IMR-90 (cell line): ENCODE measurements around the gene CCNK. TPM values are rescaled to one million over a fixed set of nuclear protein-coding genes. Genes with fewer than 3 reads are reported as not detected.
A peak's percentile ranks its signal among the peaks of the same experiment; 100 is the strongest.

Experiments
- ATAC-seq: fragments of 200-7000 bp; cut with Tn5 transposase; 2 replicates; pipeline ENCODE4 v1.9.1; 2020; ENCODE audit warnings: low read depth, mild to moderate bottlenecking, moderate library complexity
- BruUV-seq: library from RNA; stranded (reverse); fragments of 400-500 nt; replicated peaks from 2 replicates; lab custom pipeline; 2021; lab: Mats Ljungman, UMichigan
- CTCF ChIA-PET: fragments of 300-600 bp; formaldehyde crosslinking; extraction: SDS; loops from one replicate; lab custom pipeline; 2021; ENCODE audit warnings: antibody characterized with exemption; lab: Yijun Ruan, JAX
- POLR2A ChIA-PET: fragments of 300-600 bp; sonication (Branson Sonifier 250); formaldehyde crosslinking; loops from one replicate; lab custom pipeline; 2022; ENCODE audit warnings: antibody characterized with exemption; ENCODE audit not compliant: unreplicated experiment; lab: Charles Lee
- DNase-seq: peaks from one replicate; pipeline ENCODE4 v3.0.0; 2013
- H2AFZ ChIP-seq: replicated peaks from 2 replicates; pipeline ENCODE3; 2013; ENCODE audit warnings: low read length, mild to moderate bottlenecking; ENCODE audit not compliant: poor library complexity
- H2AK5ac ChIP-seq: 2 replicates; pipeline ENCODE4 v1.6.1; 2013; ENCODE audit warnings: low read depth, low read length, inconsistent platforms
- H2AK9ac ChIP-seq: replicated peaks from 2 replicates; pipeline ENCODE3; 2013; ENCODE audit warnings: mild to moderate bottlenecking, low read depth, low read length, moderate library complexity; ENCODE audit not compliant: poor library complexity
- H2BK120ac ChIP-seq: 2 replicates; pipeline ENCODE4 v1.6.1; 2013; ENCODE audit warnings: low read depth, low read length, inconsistent platforms
- H2BK15ac ChIP-seq: 3 replicates; pipeline ENCODE4 v1.6.1; 2013; ENCODE audit warnings: low read depth, low read length, inconsistent platforms
- H2BK20ac ChIP-seq: 2 replicates; pipeline ENCODE4 v1.6.1; 2013; ENCODE audit warnings: low read depth, mild to moderate bottlenecking, inconsistent platforms, low read length, moderate library complexity
- H2BK5ac ChIP-seq: 2 replicates; pipeline ENCODE4 v1.6.1; 2013; ENCODE audit warnings: mild to moderate bottlenecking, low read depth, low read length, inconsistent platforms; ENCODE audit not compliant: poor library complexity, severe bottlenecking
- H3K14ac ChIP-seq: replicated peaks from 2 replicates; pipeline ENCODE4 v1.6.1; 2013; ENCODE audit warnings: low read depth, low read length, inconsistent platforms
- H3K18ac ChIP-seq: 2 replicates; pipeline ENCODE4 v1.6.1; 2013; ENCODE audit warnings: low read depth, low read length, control low read depth
- H3K23ac ChIP-seq: 2 replicates; pipeline ENCODE4 v1.6.1; 2013; ENCODE audit warnings: low read depth, low read length, inconsistent platforms
- H3K27ac ChIP-seq: 2 replicates; pipeline ENCODE4 v1.5.1; 2013; ENCODE audit warnings: mild to moderate bottlenecking, control low read depth, low read length; ENCODE audit not compliant: insufficient read depth
- H3K27me3 ChIP-seq: 2 replicates; pipeline ENCODE4 v1.6.1; 2013; ENCODE audit warnings: low read length; ENCODE audit not compliant: control insufficient read depth, insufficient read depth
- H3K36me3 ChIP-seq: 2 replicates; pipeline ENCODE4 v1.6.1; 2013; ENCODE audit warnings: low read length, mixed read lengths; ENCODE audit not compliant: control insufficient read depth, insufficient read depth
- H3K4ac ChIP-seq: 2 replicates; pipeline ENCODE4 v1.6.1; 2013; ENCODE audit warnings: low read depth, low read length, inconsistent platforms
- H3K4me1 ChIP-seq: 2 replicates; pipeline ENCODE4 v1.6.1; 2013; ENCODE audit warnings: low read length, mixed read lengths; ENCODE audit not compliant: control insufficient read depth, insufficient read depth
- H3K4me2 ChIP-seq: 2 replicates; pipeline ENCODE4 v1.6.1; 2013; ENCODE audit warnings: low read depth, mild to moderate bottlenecking, control low read depth, low read length, moderate library complexity
- H3K4me3 ChIP-seq: 2 replicates; pipeline ENCODE4 v1.5.1; 2013; ENCODE audit warnings: low read depth, mild to moderate bottlenecking, control low read depth, low read length, moderate library complexity; ENCODE audit not compliant: insufficient read depth
- H3K56ac ChIP-seq: 2 replicates; pipeline ENCODE4 v1.6.1; 2013; ENCODE audit warnings: low read length, inconsistent platforms; ENCODE audit not compliant: insufficient read depth; ENCODE audit errors: extremely low read depth
- H3K79me1 ChIP-seq, 2 experiments: 2 replicates each; pipeline ENCODE4 v1.6.1; 2013; ENCODE audit warnings: low read length in 2 of 2, inconsistent platforms in 1 of 2, low read depth in 1 of 2
- H3K9ac ChIP-seq: 2 replicates; pipeline ENCODE4 v1.6.1; 2013; ENCODE audit warnings: low read depth, low read length, control low read depth
- H3K9me1 ChIP-seq: 2 replicates; pipeline ENCODE4 v1.6.1; 2013; ENCODE audit warnings: low read length, inconsistent platforms; ENCODE audit not compliant: insufficient read depth
- H3K9me3 ChIP-seq: 2 replicates; pipeline ENCODE4 v1.6.1; 2013; ENCODE audit warnings: low read length; ENCODE audit not compliant: control insufficient read depth, insufficient read depth
- H4K20me1 ChIP-seq: 2 replicates; pipeline ENCODE4 v1.6.1; 2013; ENCODE audit warnings: low read length, inconsistent platforms; ENCODE audit not compliant: insufficient read depth
- H4K5ac ChIP-seq: 2 replicates; pipeline ENCODE4 v1.6.1; 2013; ENCODE audit warnings: mild to moderate bottlenecking, low read depth, low read length, control low read depth
- H4K8ac ChIP-seq, 2 experiments: 2 replicates each; pipeline ENCODE4 v1.6.1; 2013; ENCODE audit warnings: low read depth in 2 of 2, low read length in 2 of 2, control low read depth in 1 of 2, inconsistent platforms in 1 of 2
- H4K91ac ChIP-seq: 2 replicates; pipeline ENCODE4 v1.6.1; 2013; ENCODE audit warnings: low read depth, low read length, inconsistent platforms; ENCODE audit not compliant: insufficient read depth
- CEBPB ChIP-seq: IDR thresholded peaks from 2 replicates; pipeline ENCODE4 v1.6.1; 2012; ENCODE audit warnings: low read depth, low read length, improper control_type of control experiment
- ELK1 ChIP-seq: fragments of 150-350 bp; IDR thresholded peaks from 2 replicates; pipeline ENCODE4 v1.6.1; 2016; ENCODE audit warnings: low read depth, mild to moderate bottlenecking, low read length, moderate library complexity, borderline replicate concordance
- FOS ChIP-seq: fragments of 150-350 bp; IDR thresholded peaks from 2 replicates; pipeline ENCODE4 v1.6.1; 2016; ENCODE audit warnings: low read depth, low read length
- MAFK ChIP-seq: IDR thresholded peaks from 2 replicates; pipeline ENCODE4 v1.6.1; 2012; ENCODE audit warnings: low read depth, low read length, improper control_type of control experiment
- MXI1 ChIP-seq: IDR thresholded peaks from 2 replicates; pipeline ENCODE4 v1.6.1; 2012; ENCODE audit warnings: low read depth, mild to moderate bottlenecking, low read length, moderate library complexity, borderline replicate concordance
- RAD21 ChIP-seq: IDR thresholded peaks from 2 replicates; pipeline ENCODE4 v1.6.1; 2012; ENCODE audit warnings: low read length, improper control_type of control experiment
- WGBS, 2 experiments: methylation state at CpG; one replicate each; pipeline versions ENCODE4 v1.1.5 to v1.1.7; 2013; ENCODE audit warnings: missing lambda C conversion rate in 2 of 2; ENCODE audit not compliant: insufficient read length in 1 of 2; ENCODE audit errors: extremely low coverage in 2 of 2; 5-methylcytosine and 5-hydroxymethylcytosine counted together
- dilution Hi-C: fragments of 300-500 bp; cut with HindIII; formaldehyde crosslinking; loops from one replicate; pipeline ENCODE4 v1.14.3; 2018; ENCODE audit warnings: low sequenced_read_pairs; ENCODE audit not compliant: unreplicated experiment
- in situ Hi-C: fragments of 300-500 bp; cut with MboI; formaldehyde crosslinking; loops from 3 replicates; pipeline ENCODE4 v1.14.3; 2019; ENCODE audit warnings: low sequenced_read_pairs, inconsistent platforms, mixed read lengths
- intact Hi-C: fragments of 100-400 bp; cut with micrococcal nuclease; formaldehyde crosslinking; loops from 2 replicates; pipeline ENCODE4 v1.10.0; 2022
- polyA plus RNA-seq, 3 experiments: library from polyadenylated mRNA; depleted of rRNA; stranded (reverse); fragments of >200 nt; gene quantifications; 2 replicates each; pipeline ENCODE4 v1.2.3, GENCODE V29; 2012; ENCODE audit warnings: low replicate concordance in 1 of 3
- total RNA-seq: library from RNA; depleted of rRNA; stranded (reverse); fragments of >200 nt; gene quantifications from 2 replicates; pipeline ENCODE4 v1.2.3, GENCODE V29; 2012

CCNK gene
- total and polyA plus RNA-seq, 2 of the 4 experiments (the other 2 are of a cell fraction), result 18.8 to 38.3 TPM

- peak overlapping the region; percentile 73 for H2AFZ ChIP-seq
- no TSS peak for BruUV-seq
- peak overlapping the region; percentile 52; the same call in 1 of the 2 replicates for H3K9ac ChIP-seq
- H2AK5ac ChIP-seq, result peak overlapping the region; percentile 99
- H4K91ac ChIP-seq, result peak overlapping the region; percentile 96
- peaks cover 13% of the 10 kb centered on the region for H4K20me1 ChIP-seq
- H3K4ac ChIP-seq, result peak overlapping the region; percentile 99
- CTCF ChIA-PET, result interaction anchor here (1.0 kb wide), 1 partner anchor 13 kb away, joined by 3 read pairs; no protein-coding TSS in a partner anchor
- no peak overlapping the region for H3K4me3 ChIP-seq
- peaks cover 36% of the 10 kb centered on the region for H3K4me1 ChIP-seq
- POLR2A ChIA-PET, result interaction anchor here (1.4 kb wide), 1 partner anchor 11 kb away, joined by 3 read pairs; no protein-coding TSS in a partner anchor
- peaks cover 40 to 76% of the 10 kb centered on the region in 2 experiments for H3K79me1 ChIP-seq
- H3K4me2 ChIP-seq, result no peak overlapping the region
- peak overlapping the region; percentile 99; the same call in 2 of the 3 replicates for H2BK15ac ChIP-seq
- H3K9me3 ChIP-seq, result no peaks in the 10 kb centered on the region
- dilution Hi-C loops, result no loop called here
- in situ Hi-C loops, result no loop called here
- peak overlapping the region; percentile 99 for H2BK120ac ChIP-seq
- H2BK20ac ChIP-seq, result peak overlapping the region; percentile 98
- peak overlapping the region; percentile 88 for H2BK5ac ChIP-seq
- no peak for TF ChIP-seq RAD21
- peak; percentile 88 for TF ChIP-seq CEBPB
- TF ChIP-seq MXI1, result no peak
- TF ChIP-seq MAFK, result peak; percentile 33; the same call in 1 of the 2 replicates
- TF ChIP-seq FOS, result no peak
- TF ChIP-seq ELK1, result no peak
- peaks cover 32% of the 10 kb centered on the region for H3K9me1 ChIP-seq
- peak overlapping the region; percentile 53; the same call in 1 of the 2 replicates for H3K18ac ChIP-seq
- peak overlapping the region; percentile 84 to 96 for H4K8ac ChIP-seq
- H3K23ac ChIP-seq, result peak overlapping the region; percentile 94; the same call in 1 of the 2 replicates
- WGBS, 2 experiments, result 95% methylated on average over 8 of the region's 24 CpGs; no CpG with 5 or more reads in 1 of the 2 experiments
- no peaks in the 10 kb centered on the region for H3K27me3 ChIP-seq
- intact Hi-C loops, result loop anchor here (2.0 kb wide), 1 partner anchor 69 kb away; the partner anchor contains the start of gene CCDC85C
- no peaks in the 10 kb centered on the region for H3K36me3 ChIP-seq
- H3K27ac ChIP-seq, result peak overlapping the region; percentile 76; the same call in 1 of the 2 replicates
- peak overlapping the region; percentile 99; the same call in 1 of the 2 replicates for H3K14ac ChIP-seq
- H4K5ac ChIP-seq, result peak overlapping the region; percentile 88
- no peak overlapping the region for H3K56ac ChIP-seq
- no peak for ATAC-seq
- no peak for DNase-seq
- H2AK9ac ChIP-seq, result peak overlapping the region; percentile 97
These were observed 54.9 kb downstream of the CCNK start for GRCh38 chr14:99535908-99536778.
